Measurements from ENCODE around the gene NUDT4B.
"Not testable (repeated sequence)": the region's sequence is repeated elsewhere in the genome, so short reads cannot be mapped to it uniquely, and the experiment has no call there.

- not testable (repeated sequence) for TF ChIP-seq POLR2AphosphoS5, CTCF (IDR thresholded peaks at IDR 0.05)
Observed at GRCh38 chr1:148724872-148725271, 23.7 kb upstream of the NUDT4B start.
